MM.1S (cell line): ENCODE results near the gene PIK3R5.

ENCODE experiments used
- DNase-seq: peaks from one replicate; pipeline ENCODE4 v3.0.0-alpha.2; 2015
- H2AFZ ChIP-seq: fragments of 300-600 bp; sonication (generic); 2 replicates; pipeline ENCODE4 v1.6.0; 2016; ENCODE audit warnings: antibody characterized with exemption, low read length
- H3F3A ChIP-seq: fragments of 300-600 bp; sonication (generic); 2 replicates; pipeline ENCODE4 v1.6.1; 2016; ENCODE audit warnings: mild to moderate bottlenecking, antibody characterized with exemption, low read length, moderate library complexity, mixed read lengths; ENCODE audit not compliant: insufficient read depth
- H3K27ac ChIP-seq: fragments of 300-600 bp; sonication (generic); 2 replicates; pipeline ENCODE4 v1.5.1; 2016; ENCODE audit warnings: mild to moderate bottlenecking, low read length
- H3K27me3 ChIP-seq: fragments of 300-600 bp; sonication (generic); replicated peaks from 2 replicates; pipeline ENCODE4 v1.6.0; 2016; ENCODE audit warnings: low read length; ENCODE audit not compliant: insufficient read depth
- H3K36me3 ChIP-seq: fragments of 300-600 bp; sonication (generic); replicated peaks from 2 replicates; pipeline ENCODE4 v1.6.1; 2016; ENCODE audit warnings: mild to moderate bottlenecking, low read length, mixed read lengths; ENCODE audit not compliant: insufficient read depth
- H3K4me1 ChIP-seq: fragments of 300-600 bp; sonication (generic); 2 replicates; pipeline ENCODE4 v1.6.1; 2016; ENCODE audit warnings: low read length, mixed read lengths
- H3K4me2 ChIP-seq: fragments of 300-600 bp; sonication (generic); 2 replicates; pipeline ENCODE4 v1.6.0; 2016; ENCODE audit warnings: low read depth, low read length
- H3K4me3 ChIP-seq: fragments of 300-600 bp; sonication (generic); 2 replicates; pipeline ENCODE4 v1.5.1; 2016; ENCODE audit warnings: low read length, mixed read lengths
- H3K79me2 ChIP-seq: fragments of 300-600 bp; sonication (generic); 2 replicates; pipeline ENCODE4 v1.6.1; 2016; ENCODE audit warnings: mixed run types, low read length, mixed read lengths
- H3K9ac ChIP-seq: fragments of 300-600 bp; sonication (generic); 2 replicates; pipeline ENCODE4 v1.6.1; 2016; ENCODE audit warnings: low read length, mixed read lengths
- H3K9me2 ChIP-seq: fragments of 300-600 bp; sonication (generic); replicated peaks from 2 replicates; pipeline ENCODE4 v1.6.1; 2016; ENCODE audit warnings: mild to moderate bottlenecking, low read length, mixed read lengths; ENCODE audit not compliant: insufficient read depth
- H3K9me3 ChIP-seq: fragments of 300-600 bp; sonication (generic); replicated peaks from 2 replicates; pipeline ENCODE4 v1.6.1; 2016; ENCODE audit warnings: mild to moderate bottlenecking, low read length, mixed read lengths; ENCODE audit not compliant: insufficient read depth
- H4K20me1 ChIP-seq: fragments of 300-600 bp; sonication (generic); 2 replicates; pipeline ENCODE4 v1.6.1; 2016; ENCODE audit warnings: mild to moderate bottlenecking, low read length, moderate library complexity, mixed read lengths; ENCODE audit not compliant: insufficient read depth
- CTCF ChIP-seq: fragments of 300-600 bp; sonication (generic); IDR thresholded peaks from 2 replicates; pipeline ENCODE4 v1.5.1; 2016; ENCODE audit warnings: antibody characterized with exemption, low read length, mixed read lengths
- EZH2 ChIP-seq: fragments of 300-600 bp; sonication (generic); optimal IDR thresholded peaks from 2 replicates; pipeline ENCODE3; 2017; ENCODE audit warnings: low read depth, mild to moderate bottlenecking, antibody characterized with exemption, low read length, mixed read lengths
- EZH2phosphoT487 ChIP-seq: fragments of 300-600 bp; sonication (generic); IDR thresholded peaks from 2 replicates; pipeline ENCODE4 v1.6.1; 2018; ENCODE audit warnings: antibody characterized with exemption, low read length

PIK3R5 gene

GRCh38 chr17:8946476-8946875, 19.0 kb downstream of the PIK3R5 start:
- Histone ChIP-seq H3K36me3 (no peaks in the 10 kb centered on the region), H3F3A (no peaks in the 10 kb centered on the region), H3K9me2 (no peaks in the 10 kb centered on the region), H3K79me2 (no peaks in the 10 kb centered on the region), H3K4me3 (no peak overlapping the region), H4K20me1 (no peaks in the 10 kb centered on the region), H3K27me3 (no peaks in the 10 kb centered on the region), H3K9ac (no peak overlapping the region), H3K4me2 (no peak overlapping the region), H2AFZ (no peak overlapping the region), H3K27ac (no peak overlapping the region), H3K4me1 (no peaks in the 10 kb centered on the region), H3K9me3 (no peaks in the 10 kb centered on the region)
- no peak for DNase-seq
- TF ChIP-seq EZH2phosphoT487, result no peak
- TF ChIP-seq CTCF, result no peak
- no peak for TF ChIP-seq EZH2

- no peak overlapping the region for H2AFZ ChIP-seq
- no peaks in the 10 kb centered on the region for H3K9me2 ChIP-seq
- no peak overlapping the region for H3K27ac ChIP-seq
- no peaks in the 10 kb centered on the region for H3K27me3 ChIP-seq
- H3K4me1 ChIP-seq, result no peaks in the 10 kb centered on the region
- DNase-seq, result no peak
- no peak overlapping the region for H3K4me2 ChIP-seq
- TF ChIP-seq EZH2phosphoT487, result no peak
- no peak for TF ChIP-seq EZH2
- no peak for TF ChIP-seq CTCF
- no peak overlapping the region for H3K9ac ChIP-seq
- H4K20me1 ChIP-seq, result no peaks in the 10 kb centered on the region
- no peaks in the 10 kb centered on the region for H3F3A ChIP-seq
- no peaks in the 10 kb centered on the region for H3K36me3 ChIP-seq
- no peaks in the 10 kb centered on the region for H3K9me3 ChIP-seq
- H3K79me2 ChIP-seq, result no peaks in the 10 kb centered on the region
- H3K4me3 ChIP-seq, result no peak overlapping the region
Measured at GRCh38 chr17:8946071-8946470, 19.4 kb downstream of the PIK3R5 start.

GRCh38 chr17:8944748-8945147, 20.8 kb downstream of the PIK3R5 start:
- Histone ChIP-seq H3K79me2 (no peaks in the 10 kb centered on the region), H3F3A (no peaks in the 10 kb centered on the region), H3K9ac (no peak overlapping the region), H4K20me1 (no peaks in the 10 kb centered on the region), H3K4me2 (no peak overlapping the region), H3K9me3 (no peaks in the 10 kb centered on the region), H3K27ac (no peak overlapping the region), H3K27me3 (no peaks in the 10 kb centered on the region), H2AFZ (no peak overlapping the region), H3K9me2 (no peaks in the 10 kb centered on the region), H3K4me3 (no peak overlapping the region), H3K36me3 (no peaks in the 10 kb centered on the region), H3K4me1 (peaks cover 3% of the 10 kb centered on the region; the same call in 1 of the 2 replicates)
- DNase-seq, result no peak
- TF ChIP-seq CTCF (no peak), EZH2 (no peak), EZH2phosphoT487 (no peak)
